Tibial artery (tissue), 4 donors: ENCODE results near the gene BACH1.
A peak's percentile ranks its signal among the peaks of the same experiment; 100 is the strongest.

ENCODE experiments used
- DNase-seq, 2 donors: peaks; one replicate each; pipeline ENCODE4 v3.0.0-alpha.2; 2019
- H3K27ac ChIP-seq, 2 donors: fragments of 200-600 bp; sonication (generic) in 1 of 2; 1 replicate in 1 of 2; 2 replicates in 1 of 2; pipeline ENCODE4 v1.5.1; 2018 to 2019; ENCODE audit warnings: mild to moderate bottlenecking in 1 of 2
- H3K27me3 ChIP-seq, 2 donors: fragments of 200-600 bp; sonication (generic) in 1 of 2; one replicate each; pipeline versions ENCODE4 v1.5.1 to v1.6.0; 2016 to 2019
- H3K36me3 ChIP-seq, 3 donors: fragments of 200-600 bp; sonication (generic) in 2 of 3; one replicate each; pipeline ENCODE4 v1.5.1; 2016 to 2019; ENCODE audit warnings: mild to moderate bottlenecking in 2 of 3
- H3K4me1 ChIP-seq, 4 donors: fragments of 200-600 bp; sonication (generic) in 2 of 4; 1 replicate in 3 of 4; 2 replicates in 1 of 4; pipeline ENCODE4 v1.5.1; 2016 to 2019
- H3K4me3 ChIP-seq, 2 donors: fragments of 200-600 bp; sonication (generic) in 1 of 2; 1 replicate in 1 of 2; 2 replicates in 1 of 2; pipeline ENCODE4 v1.5.1; 2018 to 2019; ENCODE audit warnings: mild to moderate bottlenecking in 2 of 2
- H3K9me3 ChIP-seq, 3 donors: fragments of 200-600 bp; sonication (generic) in 1 of 3; one replicate each; pipeline ENCODE4 v1.5.1; 2016 to 2019
- CTCF ChIP-seq, 2 experiments: fragments of 200-600 bp in 1 of 2; fragments of 450-650 bp in 1 of 2; IDR thresholded peaks; one replicate each; pipeline ENCODE4 v1.5.1; 2017 to 2019; ENCODE audit warnings: antibody characterized with exemption in 2 of 2, mild to moderate bottlenecking in 1 of 2, moderate library complexity in 1 of 2
- intact Hi-C: fragments of 100-400 bp; cut with DNase I; formaldehyde crosslinking; loops from one replicate; pipeline ENCODE4 v1.15.0; 2023; ENCODE audit warnings: low total_unique reads

Gene BACH1

GRCh38 chr21:29326914-29327554, 28.3 kb downstream of the BACH1 start:
- Histone ChIP-seq H3K27me3 (no peaks in the 10 kb centered on the region), H3K4me3 (no peak overlapping the region), H3K9me3 (no peaks in the 10 kb centered on the region), H3K4me1 (peaks cover 0 to 8% (median 1%) of the 10 kb centered on the region in 4 donors), H3K27ac (no peak overlapping the region), H3K36me3 (peaks cover 16 to 40% (median 17%) of the 10 kb centered on the region in 3 donors)
- no peak for DNase-seq
- no peak for TF ChIP-seq CTCF (IDR thresholded peaks at IDR 0.05)
- intact Hi-C loops, result no loop called here

GRCh38 chr21:29329406-29329805, 30.7 kb downstream of the BACH1 start:
- no peak for TF ChIP-seq CTCF (IDR thresholded peaks at IDR 0.05)
- H3K4me3 ChIP-seq, result no peak overlapping the region
- H3K27me3 ChIP-seq, result no peaks in the 10 kb centered on the region
- H3K36me3 ChIP-seq, result peaks cover 15 to 26% (median 16%) of the 10 kb centered on the region in 3 donors
- peaks cover 0 to 32% (median 9%) of the 10 kb centered on the region in 4 donors for H3K4me1 ChIP-seq
- no peak overlapping the region for H3K27ac ChIP-seq
- H3K9me3 ChIP-seq, result no peaks in the 10 kb centered on the region
- DNase-seq, result no peak
- intact Hi-C loops, result no loop called here

DNA sequence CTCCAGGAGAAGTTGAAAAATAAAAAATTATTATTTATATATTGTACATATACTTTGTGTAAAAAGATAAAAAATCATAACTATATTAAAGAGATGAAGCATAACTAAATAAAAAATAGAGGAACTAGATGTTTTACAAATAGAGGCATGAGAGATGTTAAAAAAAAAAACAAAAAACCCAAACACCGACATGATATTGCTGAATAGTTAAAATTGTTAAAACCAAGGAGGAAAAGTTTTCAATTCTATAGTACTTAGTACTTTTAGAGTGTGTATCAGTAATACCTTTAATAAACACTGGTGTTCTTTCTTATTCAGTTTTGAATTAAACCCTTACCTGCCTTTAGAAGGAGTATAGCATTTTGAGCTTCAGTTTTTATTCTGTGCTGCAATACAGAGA, 32.1 kb downstream of the BACH1 start:
- H3K27ac ChIP-seq, result peak overlapping the region in 1 of 2 donors; percentile 20
- peaks cover 15 to 26% (median 16%) of the 10 kb centered on the region in 3 donors for H3K36me3 ChIP-seq
- no peaks in the 10 kb centered on the region for H3K9me3 ChIP-seq
- no peak for TF ChIP-seq CTCF (IDR thresholded peaks at IDR 0.05)
- H3K27me3 ChIP-seq, result no peaks in the 10 kb centered on the region
- peak overlapping the region in 1 of 2 donors; percentile 14 for H3K4me3 ChIP-seq
- no peak for DNase-seq
- peaks cover 0 to 44% (median 11%) of the 10 kb centered on the region in 4 donors for H3K4me1 ChIP-seq
- intact Hi-C loops, result no loop called here

DNA sequence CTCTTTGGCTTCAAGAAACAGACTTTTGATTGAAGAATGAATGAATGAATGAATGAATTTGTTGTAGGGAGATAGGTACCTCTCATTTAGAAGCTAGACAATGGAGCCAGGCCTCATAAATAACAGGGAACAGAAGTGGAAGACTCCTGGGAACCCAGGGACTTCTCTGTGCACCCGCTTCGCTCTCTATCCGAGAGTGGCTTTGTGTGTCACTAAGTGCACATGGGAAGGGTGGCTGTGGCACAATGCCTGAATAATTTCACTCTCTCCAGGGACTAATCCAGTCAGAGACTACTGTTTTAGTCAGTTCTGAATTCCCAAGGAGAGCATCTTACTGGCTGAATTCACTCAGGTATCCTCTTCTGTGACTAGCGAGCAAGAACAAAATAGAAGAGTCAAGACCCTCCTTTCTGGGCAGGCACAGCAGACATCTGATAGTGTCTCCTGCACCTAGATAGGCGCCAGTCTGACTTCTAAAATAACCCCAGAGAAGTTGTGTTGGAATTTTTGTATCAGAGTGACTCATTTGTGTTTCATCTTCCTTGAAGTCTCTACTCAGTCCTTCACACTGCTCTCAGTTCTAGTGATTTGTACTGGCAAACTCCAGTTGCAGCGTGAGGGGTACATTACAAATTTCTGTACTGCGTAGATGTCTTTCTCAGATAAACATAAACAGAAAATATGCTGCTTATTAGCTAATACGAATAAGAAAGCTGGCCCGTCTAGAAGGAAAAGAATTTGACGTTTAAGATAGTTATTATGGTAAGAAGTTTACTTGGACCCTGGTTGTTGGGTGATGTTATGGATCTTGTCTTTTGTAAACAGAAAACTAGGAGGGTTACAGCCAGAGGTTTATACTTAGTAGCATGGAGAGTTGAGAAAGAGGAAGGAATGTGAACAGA, 34.0 kb downstream of the BACH1 start:
- TF ChIP-seq CTCF (IDR thresholded peaks at IDR 0.05), result no peak
- H3K9me3 ChIP-seq, result no peaks in the 10 kb centered on the region
- no peak for DNase-seq
- H3K27ac ChIP-seq, result peak overlapping the region in 1 of 2 donors; percentile 42
- H3K4me3 ChIP-seq, result no peak overlapping the region
- H3K4me1 ChIP-seq, result peaks cover 0 to 45% (median 11%) of the 10 kb centered on the region in 4 donors
- H3K27me3 ChIP-seq, result no peaks in the 10 kb centered on the region
- intact Hi-C loops, result no loop called here
- H3K36me3 ChIP-seq, result peaks cover 2 to 8% (median 7%) of the 10 kb centered on the region in 3 donors

DNA sequence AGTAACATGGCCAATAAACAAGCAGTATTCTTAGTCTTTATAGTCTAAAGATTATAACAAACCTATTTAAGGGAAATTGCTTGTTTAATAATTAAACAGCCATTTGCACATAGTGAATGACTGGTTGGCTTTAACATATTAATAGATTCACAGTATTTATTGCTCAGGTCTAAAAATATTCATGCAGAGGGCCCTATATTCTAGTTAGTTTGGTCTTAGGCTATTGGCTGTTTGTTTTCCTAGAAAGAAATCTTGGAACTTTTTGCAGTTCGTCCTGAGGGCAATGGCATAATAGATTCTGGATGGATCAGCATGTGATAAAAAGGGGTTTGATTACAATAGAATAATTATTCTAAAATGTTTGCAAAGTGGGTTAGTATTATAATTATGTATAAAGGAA, 34.7 kb downstream of the BACH1 start:
- Histone ChIP-seq H3K9me3 (no peaks in the 10 kb centered on the region), H3K36me3 (peaks cover 0 to 8% (median 7%) of the 10 kb centered on the region in 3 donors), H3K4me3 (no peak overlapping the region), H3K4me1 (peaks cover 0 to 45% (median 11%) of the 10 kb centered on the region in 4 donors), H3K27ac (peak overlapping the region in 1 of 2 donors; percentile 42), H3K27me3 (no peaks in the 10 kb centered on the region)
- DNase-seq, result no peak
- intact Hi-C loops, result no loop called here
- TF ChIP-seq CTCF (IDR thresholded peaks at IDR 0.05), result no peak
